Vagina (tissue), 2 donors: ENCODE results near the gene PCGF2. TPM values are rescaled to one million over a fixed set of nuclear protein-coding genes. Genes with fewer than 3 reads are reported as not detected.
"Not testable (repeated sequence)": the region's sequence is repeated elsewhere in the genome, so short reads cannot be mapped to it uniquely, and the experiment has no call there.

Experiments
- DNase-seq, 2 donors: peaks; one replicate each; pipeline ENCODE4 v3.0.0-alpha.2; 2017; ENCODE audit errors: extremely low spot score in 2 of 2
- H3K27ac ChIP-seq: fragments of 200-600 bp; sonication (generic); one replicate; pipeline ENCODE4 v1.5.1; 2019
- H3K27me3 ChIP-seq: fragments of 200-600 bp; sonication (generic); one replicate; pipeline ENCODE4 v1.5.1; 2019
- H3K36me3 ChIP-seq, 2 donors: fragments of 200-600 bp; sonication (generic); one replicate each; pipeline ENCODE4 v1.5.1; 2017 to 2019
- H3K4me1 ChIP-seq: fragments of 200-600 bp; sonication (generic); one replicate; pipeline ENCODE4 v1.5.1; 2019
- H3K4me3 ChIP-seq, 2 donors: fragments of 200-600 bp; sonication (generic); 1 replicate in 1 of 2; 2 replicates in 1 of 2; pipeline ENCODE4 v1.5.1; 2016 to 2019
- H3K9me3 ChIP-seq: fragments of 200-600 bp; sonication (generic); one replicate; pipeline ENCODE4 v1.5.1; 2019
- POLR2A ChIP-seq, 2 donors: fragments of 450-650 bp; IDR thresholded peaks; one replicate each; pipeline ENCODE4 v1.6.1; 2017; ENCODE audit warnings: antibody characterized with exemption in 2 of 2, mild to moderate bottlenecking in 2 of 2, moderate library complexity in 2 of 2
- POLR2AphosphoS5 ChIP-seq, 2 donors: sonication (generic); formaldehyde crosslinking; IDR thresholded peaks; one replicate each; pipeline ENCODE4 v1.9.0; 2017; ENCODE audit warnings: antibody characterized with exemption in 2 of 2, mild to moderate bottlenecking in 2 of 2, low read depth in 1 of 2; ENCODE audit not compliant: insufficient read depth in 1 of 2
- intact Hi-C: fragments of 100-400 bp; cut with DNase I; formaldehyde crosslinking; loops from one replicate; pipeline ENCODE4 v1.15.1; 2023
- total RNA-seq: library from RNA; depleted of rRNA; stranded (reverse); fragments of >200 nt; gene quantifications from one replicate; pipeline ENCODE4 v1.2.3, GENCODE V29; 2016
- TF ChIP-seq, protein P1 (sequence below), 3 experiments: fragments of 450-650 bp in 2 of 3; fragments of 200-600 bp in 1 of 3; sonication (generic) in 1 of 3; IDR thresholded peaks; one replicate each; pipeline ENCODE4 v1.5.1; 2017 to 2019; ENCODE audit warnings: antibody characterized with exemption in 3 of 3, mild to moderate bottlenecking in 2 of 3, moderate library complexity in 2 of 3

The PCGF2 gene
- total RNA-seq, 1 donor from 2014 or later, result 25.8 TPM

DNA sequence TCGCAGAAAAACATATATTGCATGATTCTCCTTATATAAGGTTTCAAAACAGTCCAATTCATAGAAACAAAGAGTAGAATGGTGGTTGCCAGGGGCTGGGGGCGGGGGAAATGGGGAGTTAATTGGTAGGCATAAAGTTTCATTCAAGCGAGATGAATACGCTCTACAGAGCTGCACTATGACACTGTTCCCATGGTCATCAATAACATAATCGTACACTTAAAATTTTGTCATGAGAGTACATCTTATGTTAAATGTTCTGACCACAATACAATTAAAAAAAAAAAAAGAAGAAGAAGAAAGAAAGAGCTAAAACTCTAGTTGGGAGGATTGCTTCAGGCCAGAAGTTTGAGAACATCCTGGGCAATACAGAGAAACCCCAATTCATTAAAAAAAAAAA, 46.1 kb upstream of the PCGF2 start:
- Histone ChIP-seq H3K27me3 (no peaks in the 10 kb centered on the region), H3K4me1 (peaks cover 37% of the 10 kb centered on the region), H3K36me3 (no peaks in the 10 kb centered on the region), H3K27ac (no peak overlapping the region), H3K4me3 (no peak overlapping the region), H3K9me3 (no peaks in the 10 kb centered on the region)
- intact Hi-C loops, result no loop called here
- no peak for DNase-seq
- TF ChIP-seq POLR2AphosphoS5 (IDR thresholded peaks at IDR 0.05; ENCODE audit: insufficient read depth in 1 of 2, low read depth in 1 of 2), result no peak
- TF ChIP-seq POLR2A (IDR thresholded peaks at IDR 0.05), result no peak
- TF ChIP-seq, protein P1, sequence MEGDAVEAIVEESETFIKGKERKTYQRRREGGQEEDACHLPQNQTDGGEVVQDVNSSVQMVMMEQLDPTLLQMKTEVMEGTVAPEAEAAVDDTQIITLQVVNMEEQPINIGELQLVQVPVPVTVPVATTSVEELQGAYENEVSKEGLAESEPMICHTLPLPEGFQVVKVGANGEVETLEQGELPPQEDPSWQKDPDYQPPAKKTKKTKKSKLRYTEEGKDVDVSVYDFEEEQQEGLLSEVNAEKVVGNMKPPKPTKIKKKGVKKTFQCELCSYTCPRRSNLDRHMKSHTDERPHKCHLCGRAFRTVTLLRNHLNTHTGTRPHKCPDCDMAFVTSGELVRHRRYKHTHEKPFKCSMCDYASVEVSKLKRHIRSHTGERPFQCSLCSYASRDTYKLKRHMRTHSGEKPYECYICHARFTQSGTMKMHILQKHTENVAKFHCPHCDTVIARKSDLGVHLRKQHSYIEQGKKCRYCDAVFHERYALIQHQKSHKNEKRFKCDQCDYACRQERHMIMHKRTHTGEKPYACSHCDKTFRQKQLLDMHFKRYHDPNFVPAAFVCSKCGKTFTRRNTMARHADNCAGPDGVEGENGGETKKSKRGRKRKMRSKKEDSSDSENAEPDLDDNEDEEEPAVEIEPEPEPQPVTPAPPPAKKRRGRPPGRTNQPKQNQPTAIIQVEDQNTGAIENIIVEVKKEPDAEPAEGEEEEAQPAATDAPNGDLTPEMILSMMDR (IDR thresholded peaks at IDR 0.05), result no peak

DNA sequence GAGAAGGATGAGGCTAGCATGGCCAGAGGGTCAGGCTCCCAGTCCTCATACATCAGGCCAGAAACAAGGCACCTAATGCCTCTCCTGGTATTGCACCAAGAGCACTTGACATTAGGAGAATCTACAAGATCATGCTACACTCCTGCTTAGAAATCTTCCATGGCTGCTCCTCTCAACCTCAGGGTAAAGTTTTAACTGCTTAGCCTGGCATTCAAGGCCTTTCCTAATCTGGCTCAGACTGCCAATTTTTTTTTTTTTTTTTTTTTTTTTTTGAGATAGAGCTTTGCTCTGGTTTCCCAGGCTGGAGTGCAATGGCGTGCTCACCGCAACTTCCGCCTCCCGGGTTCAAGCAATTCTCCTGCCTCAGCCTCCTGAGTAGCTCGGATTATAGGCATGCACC, 43.0 kb upstream of the PCGF2 start:
- no peak for DNase-seq
- no peak overlapping the region for H3K4me3 ChIP-seq
- TF ChIP-seq, protein P1 (IDR thresholded peaks at IDR 0.05), result no peak
- TF ChIP-seq POLR2AphosphoS5 (IDR thresholded peaks at IDR 0.05; ENCODE audit: insufficient read depth in 1 of 2, low read depth in 1 of 2) (no peak), POLR2A (IDR thresholded peaks at IDR 0.05) (no peak)
- intact Hi-C loops, result no loop called here
- no peaks in the 10 kb centered on the region for H3K27me3 ChIP-seq
- H3K36me3 ChIP-seq, result peaks cover 0 to 4% of the 10 kb centered on the region in 2 donors
- H3K27ac ChIP-seq, result no peak overlapping the region
- H3K4me1 ChIP-seq, result peaks cover 20% of the 10 kb centered on the region
- no peaks in the 10 kb centered on the region for H3K9me3 ChIP-seq

DNA sequence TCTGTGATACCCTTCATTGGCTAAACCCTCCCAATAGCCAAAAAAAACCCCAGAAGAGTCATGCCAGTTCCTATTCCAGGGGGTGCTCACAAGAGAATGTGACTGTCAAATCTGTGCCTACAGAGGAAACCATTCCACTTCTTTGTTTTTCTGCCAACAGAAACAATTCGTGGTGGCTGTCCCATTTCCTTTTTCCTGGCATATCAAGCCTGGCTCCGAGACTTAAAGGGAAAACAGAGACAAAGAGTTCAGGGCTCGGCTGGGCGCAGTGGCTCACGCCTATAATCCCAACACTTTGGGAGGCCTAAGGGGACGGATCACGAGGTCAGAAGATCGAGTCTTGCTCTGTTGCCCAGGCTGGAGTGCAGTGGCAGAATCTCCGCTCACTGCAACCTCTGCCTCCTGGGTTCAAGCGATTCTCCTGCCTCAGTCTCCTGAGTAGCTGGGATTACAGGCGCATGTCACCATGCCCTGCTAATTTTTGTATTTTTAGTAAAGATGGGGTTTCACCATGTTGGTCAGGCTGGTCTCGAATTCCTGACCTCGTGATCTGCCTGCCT, 42.1 kb upstream of the PCGF2 start:
- H3K27me3 ChIP-seq, intact Hi-C loops: not testable (repeated sequence)
- H3K36me3 ChIP-seq, result peaks cover 0 to 14% of the 10 kb centered on the region in 2 donors

DNA sequence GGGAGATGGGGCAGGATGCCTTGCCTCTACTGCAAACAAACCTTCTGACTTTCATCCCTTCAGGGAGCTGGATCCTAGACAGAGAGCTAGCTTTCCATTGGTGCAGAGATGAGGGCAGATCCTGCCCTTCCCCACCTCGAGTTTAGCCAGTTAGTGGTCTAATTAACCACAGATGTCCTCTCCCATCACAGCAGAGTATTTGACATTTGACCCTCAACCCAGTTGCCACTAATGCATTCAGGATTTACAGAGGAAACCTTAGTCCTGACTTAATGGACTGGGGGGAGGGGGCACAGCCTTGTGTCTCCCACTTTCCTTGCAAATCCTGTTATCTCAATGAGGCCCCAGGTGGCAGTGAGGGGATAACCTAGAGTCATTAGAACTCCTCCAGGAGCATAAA, 41.0 kb upstream of the PCGF2 start:
- Histone ChIP-seq H3K4me1 (peaks cover 16% of the 10 kb centered on the region), H3K9me3 (no peaks in the 10 kb centered on the region), H3K4me3 (no peak overlapping the region), H3K36me3 (peaks cover 0 to 24% of the 10 kb centered on the region in 2 donors), H3K27me3 (no peaks in the 10 kb centered on the region), H3K27ac (no peak overlapping the region)
- no peak for DNase-seq
- intact Hi-C loops, result no loop called here
- TF ChIP-seq, protein P1 (IDR thresholded peaks at IDR 0.05), result no peak
- TF ChIP-seq POLR2A (IDR thresholded peaks at IDR 0.05) (no peak), POLR2AphosphoS5 (IDR thresholded peaks at IDR 0.05; ENCODE audit: insufficient read depth in 1 of 2, low read depth in 1 of 2) (no peak)

More for the DNA sequence above, 42.1 kb upstream of the PCGF2 start:
- H3K27ac ChIP-seq, H3K9me3 ChIP-seq, H3K4me3 ChIP-seq, DNase-seq: not testable (repeated sequence)
- peaks cover 16% of the 10 kb centered on the region for H3K4me1 ChIP-seq
- peak in 1 of 2 donors; percentile 15 for TF ChIP-seq POLR2AphosphoS5 (IDR thresholded peaks at IDR 0.05; ENCODE audit: insufficient read depth in 1 of 2, low read depth in 1 of 2)

GRCh38 chr17:38787999-38788398, 39.9 kb upstream of the PCGF2 start:
- DNase-seq, H3K27me3 ChIP-seq, H3K27ac ChIP-seq, H3K9me3 ChIP-seq, intact Hi-C loops, H3K4me3 ChIP-seq: not testable (repeated sequence)
- Histone ChIP-seq H3K4me1 (peaks cover 16% of the 10 kb centered on the region), H3K36me3 (peaks cover 0 to 35% of the 10 kb centered on the region in 2 donors)

- H3K36me3 ChIP-seq, result peaks cover 0 to 45% of the 10 kb centered on the region in 2 donors
- H3K4me3 ChIP-seq, result no peak overlapping the region
- H3K27ac ChIP-seq, result no peak overlapping the region
- intact Hi-C loops, result no loop called here
- no peaks in the 10 kb centered on the region for H3K9me3 ChIP-seq
- TF ChIP-seq, protein P1 (IDR thresholded peaks at IDR 0.05), result no peak
- no peak for TF ChIP-seq POLR2AphosphoS5 (IDR thresholded peaks at IDR 0.05; ENCODE audit: insufficient read depth in 1 of 2, low read depth in 1 of 2)
- no peak for TF ChIP-seq POLR2A (IDR thresholded peaks at IDR 0.05)
- peaks cover 16% of the 10 kb centered on the region for H3K4me1 ChIP-seq
- no peaks in the 10 kb centered on the region for H3K27me3 ChIP-seq
- DNase-seq, result no peak
These were observed 38.2 kb upstream of the PCGF2 start for GRCh38 chr17:38786372-38786771.
